ENCODE data around the gene CHCHD5.
A peak's percentile ranks its signal among the peaks of the same experiment; 100 is the strongest.
"Not testable (repeated sequence)": the region's sequence is repeated elsewhere in the genome, so short reads cannot be mapped to it uniquely, and the experiment has no call there.

Gene CHCHD5, protein sequence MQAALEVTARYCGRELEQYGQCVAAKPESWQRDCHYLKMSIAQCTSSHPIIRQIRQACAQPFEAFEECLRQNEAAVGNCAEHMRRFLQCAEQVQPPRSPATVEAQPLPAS

DNA sequence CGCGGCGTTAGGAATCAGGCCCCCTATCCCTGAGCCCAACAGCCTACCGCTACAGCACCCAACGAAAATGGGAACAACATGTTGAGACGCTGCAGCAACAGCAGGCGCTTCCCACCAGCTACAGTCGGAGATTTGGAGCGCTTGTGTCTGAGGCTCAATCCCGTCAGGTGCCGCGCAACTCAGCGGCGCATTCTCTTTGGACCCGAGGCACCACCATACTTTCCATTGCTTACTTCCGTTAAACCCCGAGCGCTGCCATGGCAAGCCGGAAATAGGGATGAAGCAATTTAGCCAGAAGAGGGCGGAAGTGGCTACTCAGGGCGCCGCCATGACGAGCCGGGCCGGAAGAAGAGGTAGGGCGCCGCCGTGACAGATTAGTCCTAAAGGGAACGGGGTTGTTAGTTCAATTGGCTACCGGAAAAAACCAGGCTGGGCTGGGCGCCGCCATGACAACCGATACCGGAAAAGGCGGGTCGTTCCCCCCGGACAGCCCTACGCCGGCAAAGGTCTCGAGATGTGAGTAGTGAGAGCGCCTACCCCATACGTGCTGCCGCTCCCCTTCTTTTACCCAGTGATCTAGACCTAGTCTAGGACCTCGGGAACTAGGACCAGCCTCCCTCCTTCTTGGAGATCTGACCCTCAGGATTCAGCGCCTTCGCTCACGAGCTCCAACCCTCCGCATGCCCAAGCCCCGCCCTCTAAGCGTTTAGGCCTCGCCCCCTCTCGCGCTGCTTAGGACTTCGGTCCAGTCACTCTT is at the start of gene CHCHD5:
CHCHD5 (plus strand) TSS at position 476 of the 757 bp plus-strand sequence; CDS start at position 515, 39 bp downstream.
- DNase-seq (ENCODE audit: low spot score) = peak; percentile 93

DNA sequence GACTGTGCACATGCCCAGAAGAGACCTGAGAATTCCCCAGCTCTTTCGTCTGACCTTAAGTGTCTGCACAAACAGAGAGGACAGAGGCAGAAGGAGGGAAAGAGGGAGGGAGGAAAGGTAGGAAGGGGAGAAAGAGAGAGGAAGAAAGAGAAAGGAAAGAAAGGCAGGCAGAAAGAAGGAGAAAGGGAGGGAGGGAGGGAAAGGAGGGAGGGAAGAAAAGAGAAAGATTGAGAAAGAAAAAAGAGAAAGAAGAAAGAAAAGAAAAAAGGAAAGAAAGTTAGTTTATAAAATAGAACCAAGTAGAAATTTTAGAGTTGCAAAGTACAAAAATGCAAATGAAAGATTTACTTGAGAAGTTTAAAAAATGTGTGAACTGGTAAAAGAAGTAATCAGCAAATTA is 49.6 kb upstream of the CHCHD5 start:
- no peak for DNase-seq (ENCODE audit: low spot score)

DNA sequence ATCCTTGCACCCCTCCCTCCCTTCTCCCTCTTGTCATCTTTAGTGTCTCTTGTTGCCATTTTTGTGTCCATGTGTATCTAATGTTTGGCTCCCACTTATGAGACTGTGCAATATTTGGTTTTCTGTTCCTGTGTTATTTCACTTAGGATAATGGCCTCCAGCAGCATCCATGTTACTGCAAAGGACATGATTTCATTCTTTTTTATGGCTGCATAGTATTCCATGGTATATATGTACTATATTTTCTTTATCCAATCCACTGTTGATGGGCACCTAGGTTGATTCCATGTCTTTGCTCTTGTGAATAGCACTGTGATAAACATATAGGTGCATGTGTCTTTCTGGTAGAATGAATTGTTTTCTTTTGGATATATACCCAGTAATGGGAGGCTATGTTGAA is 47.7 kb upstream of the CHCHD5 start:
- not testable (repeated sequence) for DNase-seq (ENCODE audit: low spot score)

DNA sequence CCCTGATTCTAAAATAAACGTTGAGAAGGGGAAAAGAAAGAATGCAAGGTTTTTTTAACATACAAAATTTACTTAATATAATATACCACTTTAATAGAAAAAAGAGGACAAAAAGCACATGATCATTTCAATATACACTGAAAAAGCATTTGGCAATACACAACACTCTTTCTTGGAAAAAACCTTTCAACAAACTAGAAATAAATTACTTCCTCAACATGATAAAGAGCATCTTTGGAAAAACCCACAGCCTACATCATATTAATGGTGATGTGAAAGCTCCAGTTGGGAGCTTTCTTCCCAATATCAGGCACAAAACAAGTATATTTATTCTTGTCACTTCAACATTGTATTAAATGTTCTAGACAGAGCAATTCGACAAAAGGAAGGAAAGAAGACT is 45.1 kb upstream of the CHCHD5 start:
- DNase-seq (ENCODE audit: low spot score) = no peak

DNA sequence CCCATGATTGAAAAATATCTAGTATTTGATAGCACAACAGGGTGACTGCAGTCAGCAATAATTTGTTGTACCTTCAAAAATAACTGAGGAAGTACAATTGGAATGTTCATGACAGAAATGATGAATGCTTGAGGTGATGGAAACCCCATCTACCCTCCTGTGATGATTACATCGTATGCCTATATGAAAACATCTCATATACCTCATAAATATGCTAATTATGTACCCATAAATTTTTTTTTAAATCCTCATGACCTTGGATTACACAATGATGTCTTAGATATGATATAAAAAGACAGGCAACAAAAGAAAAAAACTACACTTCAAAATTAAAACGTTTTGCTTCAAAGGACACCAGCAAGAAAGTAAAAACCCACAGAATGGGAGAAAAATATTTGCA is 43.5 kb upstream of the CHCHD5 start:
- no peak for DNase-seq (ENCODE audit: low spot score)

DNA sequence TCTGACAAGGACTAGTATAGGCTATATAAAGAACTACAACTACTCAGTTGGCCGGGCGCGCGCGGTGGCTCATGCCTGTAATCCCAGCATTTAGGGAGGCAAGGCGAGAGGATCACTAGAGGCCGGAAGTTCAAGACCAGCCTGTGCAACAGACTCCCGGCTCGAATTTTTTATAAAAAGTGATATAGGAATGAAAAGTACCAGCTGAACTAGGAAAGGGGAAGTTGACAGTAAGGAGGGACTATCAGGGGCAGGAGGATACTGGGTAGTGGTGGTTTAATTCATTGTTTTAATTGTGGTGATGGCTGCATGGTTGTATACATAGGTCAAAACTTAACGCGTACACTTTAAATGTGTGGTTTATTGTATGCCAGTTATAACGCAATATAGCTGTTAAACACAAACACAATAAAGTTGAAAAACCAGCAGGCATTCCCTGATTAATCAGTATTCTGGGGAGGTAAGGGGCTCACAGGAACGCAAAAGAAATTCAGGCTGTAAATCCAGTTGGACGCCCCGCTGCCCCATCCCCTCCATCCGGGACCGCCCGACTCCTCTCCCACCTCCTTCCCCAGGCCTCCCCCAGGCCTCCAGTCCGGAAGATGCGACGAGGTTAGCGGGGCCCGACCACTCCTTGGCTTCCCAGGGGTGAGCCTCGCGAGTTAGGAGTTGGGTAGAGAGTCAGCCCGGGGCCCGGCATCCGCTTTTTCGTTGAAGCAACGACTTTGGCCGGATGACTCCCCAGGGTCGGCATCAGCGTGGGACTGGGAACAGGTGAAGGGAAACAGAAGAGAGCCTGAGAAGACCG is 42.9 kb upstream of the CHCHD5 start:
- DNase-seq (ENCODE audit: low spot score) = peak; percentile 53

DNA sequence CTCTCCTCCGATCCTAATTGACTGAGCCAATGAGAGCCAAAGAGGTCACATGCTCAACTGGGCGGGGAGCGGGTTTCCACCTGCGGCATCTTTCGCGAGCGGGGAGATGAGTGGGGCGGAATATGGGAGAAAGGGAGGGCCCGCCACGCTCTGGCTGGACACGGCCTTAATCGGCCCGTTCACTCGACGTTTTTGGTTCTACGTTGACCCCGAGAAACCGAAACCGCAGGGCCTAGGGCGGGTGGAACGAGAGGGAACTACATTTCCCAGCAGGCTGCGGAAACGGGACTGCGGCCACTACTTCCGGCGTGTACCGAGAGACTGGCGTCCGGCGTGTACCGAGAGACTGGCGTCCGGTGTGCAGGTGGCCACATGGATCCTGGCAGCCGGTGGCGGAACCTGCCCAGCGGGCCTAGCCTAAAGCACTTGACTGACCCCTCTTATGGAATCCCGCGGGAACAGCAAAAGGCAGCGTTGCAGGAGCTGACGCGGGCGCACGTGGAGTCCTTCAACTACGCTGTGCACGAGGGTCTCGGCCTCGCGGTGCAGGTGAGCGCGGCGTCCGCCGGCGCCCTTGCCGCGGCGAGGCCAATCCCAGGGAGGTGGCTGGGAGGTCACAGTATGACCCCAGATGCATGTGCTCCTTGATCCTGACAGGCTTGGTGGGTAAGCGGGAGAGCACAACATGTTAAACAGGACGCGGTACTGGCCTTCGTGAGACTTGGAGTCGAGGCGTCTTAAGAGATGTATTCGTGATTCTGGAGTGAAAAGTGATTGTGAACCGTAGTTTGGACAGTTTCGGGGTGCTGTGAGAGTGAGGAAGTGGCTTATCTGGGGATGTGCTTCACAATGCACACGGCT is 42.1 kb upstream of the CHCHD5 start, which contains the start of gene POLR1B:
POLR1B (plus strand) TSS at position 343 of the 861 bp plus-strand sequence; CDS start at position 373, 30 bp downstream.
- DNase-seq (ENCODE audit: low spot score) = peak; percentile 70

DNA sequence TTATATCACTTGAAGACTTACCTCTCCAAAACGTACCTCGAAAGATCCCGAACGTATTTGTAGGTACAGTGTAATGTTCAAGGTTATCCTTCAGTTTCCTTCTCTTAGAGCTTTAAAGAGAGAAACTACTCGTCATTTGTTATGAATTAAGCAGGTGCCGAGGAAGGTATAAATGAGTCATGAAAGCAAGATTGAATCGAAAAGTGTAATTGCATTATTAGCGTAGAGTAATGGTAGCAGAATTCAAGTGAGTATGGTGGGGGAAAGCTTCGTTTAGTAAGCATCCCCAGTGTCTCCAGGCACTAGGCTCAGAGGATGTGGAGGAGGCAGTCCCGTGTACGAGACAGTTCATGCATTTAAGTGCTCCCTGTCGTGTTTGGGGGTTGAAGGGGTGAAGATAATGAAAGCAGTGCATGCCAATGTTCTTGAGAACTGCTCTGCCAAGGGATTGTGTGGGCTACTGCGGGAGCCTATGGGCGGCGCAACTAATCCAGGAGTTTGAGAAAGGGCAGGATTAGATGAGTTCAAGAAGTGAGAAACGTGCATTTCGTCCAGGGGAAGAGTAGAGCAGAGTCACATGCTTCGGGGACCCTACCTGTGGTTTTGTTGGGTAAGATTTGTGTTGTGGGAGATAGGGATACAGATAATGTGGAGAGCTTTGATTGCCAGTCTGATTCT is 41.3 kb upstream of the CHCHD5 start:
- DNase-seq (ENCODE audit: low spot score) = no peak

DNA sequence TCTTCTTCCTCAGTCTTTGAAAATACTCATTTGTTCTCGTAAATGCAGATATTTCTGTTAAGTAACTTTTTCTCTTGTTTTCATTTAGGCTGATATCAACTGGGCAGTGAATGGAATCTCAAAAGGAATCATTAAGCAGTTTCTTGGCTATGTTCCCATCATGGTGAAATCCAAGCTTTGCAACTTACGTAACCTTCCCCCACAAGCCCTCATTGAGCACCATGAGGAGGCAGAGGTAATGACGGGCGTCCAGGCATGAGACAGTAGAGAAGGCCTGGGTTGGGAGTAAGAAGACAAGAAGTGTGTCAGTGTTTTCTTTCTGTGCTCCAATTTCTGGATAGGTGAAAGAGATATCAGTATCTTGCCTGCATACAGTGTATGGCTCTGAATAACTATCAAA is 37.1 kb upstream of the CHCHD5 start:
- no peak for DNase-seq (ENCODE audit: low spot score)

DNA sequence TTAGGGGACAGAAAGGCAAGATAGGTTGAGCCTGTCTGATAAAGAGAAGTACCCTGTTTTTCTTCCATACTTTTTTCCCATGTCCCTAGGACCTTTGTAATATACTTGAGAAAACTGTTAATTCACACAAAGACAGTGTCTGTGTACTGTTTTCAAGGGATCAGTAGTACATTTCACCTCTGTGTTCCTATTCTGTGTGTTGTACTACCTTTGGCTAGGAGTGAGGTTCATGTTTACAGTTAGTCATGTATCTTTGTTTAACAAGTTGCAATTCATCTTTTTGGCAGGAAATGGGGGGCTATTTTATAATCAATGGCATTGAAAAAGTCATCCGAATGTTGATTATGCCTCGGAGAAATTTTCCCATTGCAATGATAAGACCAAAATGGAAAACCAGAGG is 35.4 kb upstream of the CHCHD5 start:
- no peak for DNase-seq (ENCODE audit: low spot score)

DNA sequence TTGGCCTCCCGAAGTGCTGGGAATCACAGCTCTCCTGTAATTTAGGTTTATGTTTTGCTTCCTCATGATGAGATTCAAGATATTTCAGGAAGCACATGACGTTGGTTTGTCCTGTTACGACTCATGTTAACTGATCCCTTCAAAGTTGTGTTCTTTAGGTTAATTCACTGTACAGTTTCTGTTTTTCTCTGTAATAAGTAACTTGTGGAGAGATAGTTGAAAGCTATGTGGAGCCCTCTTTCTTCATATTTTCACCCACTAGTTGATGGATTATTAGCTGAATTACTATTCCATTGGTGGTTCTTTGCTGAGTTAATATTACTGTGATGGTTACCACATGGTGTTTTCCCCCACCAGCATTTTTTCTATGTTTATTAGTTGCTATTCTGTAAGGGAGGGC is 18.3 kb upstream of the CHCHD5 start:
- DNase-seq (ENCODE audit: low spot score) = no peak

DNA sequence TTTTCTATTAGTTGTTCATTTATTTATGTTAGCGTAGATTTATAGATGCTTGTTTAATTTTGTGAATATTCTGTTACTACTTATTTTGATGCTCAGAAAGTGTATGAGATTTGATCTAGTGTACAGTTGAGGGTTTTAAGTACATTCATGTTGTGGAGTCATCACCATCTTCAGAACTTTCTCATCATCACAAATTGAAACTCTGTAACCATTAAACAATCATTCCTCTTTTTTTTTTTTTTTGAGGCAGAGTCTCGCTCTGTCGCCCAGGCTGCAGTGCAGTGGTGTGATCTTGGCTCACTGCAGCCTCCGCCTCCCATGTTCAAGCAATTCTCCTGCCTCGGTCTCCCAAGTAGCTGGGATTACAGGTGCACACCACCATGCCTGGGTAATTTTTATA is 17.9 kb upstream of the CHCHD5 start:
- not testable (repeated sequence) for DNase-seq (ENCODE audit: low spot score)

DNA sequence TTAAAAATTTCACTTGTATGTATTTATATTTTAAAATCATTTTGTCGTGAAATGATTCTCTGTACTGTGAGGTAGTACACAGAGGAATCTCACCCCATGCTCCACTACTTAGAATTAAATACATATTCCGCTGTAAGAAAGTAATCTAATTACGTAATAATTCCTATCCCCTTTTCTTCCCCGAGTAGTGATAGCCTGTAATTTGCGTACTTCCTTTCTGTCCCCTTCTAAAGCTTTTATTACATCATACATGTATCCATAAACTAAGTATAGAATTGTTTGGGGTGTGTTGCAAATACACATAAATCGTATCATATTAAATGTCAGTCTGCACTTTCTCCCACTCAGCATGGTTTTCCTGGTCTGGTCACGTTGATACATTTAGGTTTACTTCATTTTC is 12.4 kb upstream of the CHCHD5 start:
- no peak for DNase-seq (ENCODE audit: low spot score)

DNA sequence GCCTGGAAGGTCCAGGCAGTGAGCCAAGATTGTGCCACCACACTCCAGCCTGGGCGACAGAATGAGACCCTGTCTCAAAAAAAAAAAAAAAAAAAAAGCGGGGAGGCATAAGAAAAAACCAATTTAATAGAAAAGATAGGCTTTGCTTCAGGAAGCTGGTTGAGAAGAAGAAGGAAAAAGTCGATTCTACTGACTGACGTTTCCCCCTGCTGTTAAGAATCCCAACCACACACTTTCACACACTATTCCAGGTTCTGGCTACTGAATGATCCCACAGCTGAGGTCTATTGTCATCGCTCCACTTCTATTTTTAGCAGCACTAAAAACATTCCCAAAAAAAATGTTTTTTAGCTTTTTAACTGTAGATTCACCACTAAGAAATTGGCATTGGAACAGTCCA is 6.7 kb upstream of the CHCHD5 start:
- no peak for DNase-seq (ENCODE audit: low spot score)

DNA sequence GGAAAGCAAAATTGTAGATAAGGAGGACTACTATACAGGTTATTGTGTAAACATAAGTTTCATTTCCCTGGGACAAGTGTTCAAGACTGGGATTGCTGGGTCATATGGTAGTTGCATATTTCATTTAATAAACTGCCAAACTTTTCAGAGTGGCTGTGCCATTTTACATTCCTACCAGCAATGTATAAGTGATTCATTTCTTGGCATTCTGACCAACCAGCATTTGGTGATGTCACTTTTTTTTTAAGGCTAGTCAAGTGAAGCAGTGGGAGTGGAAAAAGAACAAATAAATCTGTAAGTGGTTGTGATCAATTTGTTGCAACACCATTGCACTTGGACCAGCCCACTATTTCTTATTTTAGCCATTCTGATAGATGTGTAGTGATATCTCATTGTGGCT is 5.2 kb upstream of the CHCHD5 start:
- no peak for DNase-seq (ENCODE audit: low spot score)

DNA sequence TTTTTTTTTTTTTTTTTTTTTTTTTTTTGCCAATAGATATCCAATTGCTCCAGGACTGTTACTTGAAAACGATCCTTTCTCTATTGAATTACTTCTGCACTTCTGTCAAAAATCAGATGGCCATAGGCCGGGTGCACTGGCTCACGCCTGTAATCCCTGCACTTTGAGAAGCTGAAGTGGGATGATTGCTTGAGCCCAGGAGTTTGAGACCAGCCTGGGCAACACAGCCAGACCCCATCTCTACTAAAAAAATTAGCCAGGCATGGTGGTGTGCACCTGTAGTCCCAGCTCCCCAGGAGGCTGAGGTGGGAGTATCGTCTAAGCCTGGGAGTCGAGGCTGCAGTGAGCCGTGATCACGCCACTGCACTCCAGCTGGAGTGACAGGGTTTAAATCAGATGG is 4.3 kb upstream of the CHCHD5 start:
- no peak for DNase-seq (ENCODE audit: low spot score)

DNA sequence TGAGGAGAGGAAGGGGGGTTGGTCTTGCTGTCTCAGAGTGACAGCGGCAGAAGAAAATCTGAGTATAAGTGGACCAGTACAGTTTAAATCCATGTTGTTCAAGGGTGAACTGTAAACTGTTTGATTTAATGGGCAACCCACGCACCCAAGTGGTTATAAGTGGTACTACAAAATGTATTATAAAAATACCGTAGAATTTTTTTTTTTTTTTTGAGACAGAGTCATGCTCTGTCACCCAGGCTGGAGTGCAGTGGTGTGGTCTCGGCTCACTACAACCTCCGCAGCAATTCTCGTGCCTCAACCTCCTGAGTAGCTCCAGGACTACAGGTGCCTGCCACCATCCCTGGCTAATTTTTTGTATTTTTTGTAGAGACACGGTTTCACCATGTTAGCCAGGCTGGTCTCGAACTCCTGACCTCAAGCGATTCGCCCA is 2.1 kb upstream of the CHCHD5 start:
- DNase-seq (ENCODE audit: low spot score) = peak; percentile 59

DNA sequence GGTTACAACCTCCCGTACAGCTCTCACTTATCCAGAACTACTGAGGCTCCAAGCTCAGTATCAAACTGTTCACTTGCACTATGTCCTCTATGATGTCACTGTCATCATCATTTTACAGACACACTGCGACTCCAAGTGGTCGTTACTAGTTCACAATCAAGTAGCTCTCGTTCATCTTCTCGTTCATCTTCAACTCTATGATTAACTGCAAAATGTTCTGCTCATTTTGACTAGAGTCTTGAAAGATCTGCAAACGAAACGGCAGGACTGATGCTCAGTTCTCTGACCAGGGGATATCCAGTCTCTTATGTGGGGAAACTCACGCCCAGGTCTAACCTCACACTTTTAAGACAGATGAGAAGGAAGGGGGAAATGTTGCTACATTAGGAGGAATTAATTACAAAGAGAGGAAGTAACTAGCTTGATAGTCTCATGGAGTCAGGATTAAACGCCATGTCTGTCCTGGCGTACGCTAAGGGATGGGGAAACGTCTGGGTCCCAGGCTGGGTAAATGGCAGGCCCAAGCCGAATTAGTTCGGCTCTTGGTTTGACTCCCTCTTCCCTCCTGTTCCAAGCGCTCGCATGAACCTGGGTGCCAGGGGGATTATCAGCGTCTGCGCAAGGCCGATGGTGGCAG is 794 bp upstream of the CHCHD5 start:
- no peak for DNase-seq (ENCODE audit: low spot score)

DNA sequence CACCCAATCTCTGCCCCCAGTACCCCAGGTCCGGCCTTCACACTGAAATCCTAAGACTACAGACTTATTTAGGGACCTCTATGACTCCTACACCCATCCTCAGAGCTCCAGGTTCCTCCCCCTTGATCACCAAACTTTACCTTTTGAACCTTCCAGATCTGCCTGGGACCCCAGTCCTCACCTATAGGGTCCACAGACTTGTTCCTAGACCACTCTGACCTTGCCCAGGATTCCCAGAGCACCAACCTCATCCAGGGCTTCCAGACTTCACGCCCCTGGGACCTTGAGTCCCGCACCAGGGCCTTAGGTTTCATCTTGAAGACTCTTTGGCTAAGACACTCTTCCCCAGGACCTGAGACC is 462 bp downstream of the CHCHD5 start:
- no peak for DNase-seq (ENCODE audit: low spot score)

DNA sequence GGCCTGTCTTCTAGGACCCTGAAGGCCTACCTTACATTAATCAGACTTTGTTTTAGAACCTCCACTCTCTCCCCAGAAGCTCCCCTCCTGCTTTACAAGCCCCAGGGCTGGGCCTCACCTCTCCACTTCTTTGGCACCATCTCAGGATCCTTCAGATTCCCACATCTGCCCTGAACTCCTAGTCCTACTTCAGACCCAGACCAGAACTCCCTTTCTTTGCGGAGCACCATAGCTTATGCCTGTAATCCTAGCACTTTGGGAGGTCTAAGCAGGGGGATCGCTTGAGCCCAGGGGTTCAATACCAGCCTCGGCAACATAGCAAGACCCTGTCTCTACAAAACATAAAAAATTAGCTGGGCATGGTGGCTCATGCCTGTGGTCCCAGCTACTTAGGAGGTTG is 991 bp downstream of the CHCHD5 start:
- no peak for DNase-seq (ENCODE audit: low spot score)

DNA sequence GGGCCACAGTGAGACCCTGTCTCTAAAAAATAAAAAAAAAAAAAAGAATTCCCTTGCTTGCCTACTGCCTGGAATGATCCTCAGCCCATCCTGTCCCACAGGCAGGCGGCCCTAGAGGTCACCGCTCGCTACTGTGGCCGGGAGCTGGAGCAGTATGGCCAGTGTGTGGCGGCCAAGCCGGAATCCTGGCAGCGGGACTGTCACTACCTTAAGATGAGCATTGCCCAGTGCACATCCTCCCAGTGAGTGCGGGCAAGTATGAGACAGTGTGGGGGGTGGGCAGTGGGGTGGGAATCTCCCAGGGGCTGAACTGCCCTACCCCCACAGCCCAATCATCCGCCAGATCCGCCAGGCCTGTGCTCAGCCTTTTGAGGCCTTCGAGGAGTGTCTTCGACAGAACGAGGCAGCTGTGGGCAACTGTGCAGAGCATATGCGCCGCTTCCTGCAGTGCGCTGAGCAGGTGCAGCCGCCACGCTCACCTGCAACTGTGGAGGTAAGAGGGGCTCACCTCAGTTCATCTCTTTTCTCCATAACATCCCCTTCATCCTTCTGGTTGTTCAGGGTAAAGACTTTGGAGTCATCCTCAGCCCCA is 1.6 kb downstream of the CHCHD5 start:
- DNase-seq (ENCODE audit: low spot score) = no peak
